Measurements from ENCODE around the gene CCDC159. TPM values are rescaled to one million over a fixed set of nuclear protein-coding genes. Genes with fewer than 3 reads are reported as not detected.

Gene CCDC159
- total RNA-seq, 1 donor from 2014 or later: 18.2 TPM

DNA sequence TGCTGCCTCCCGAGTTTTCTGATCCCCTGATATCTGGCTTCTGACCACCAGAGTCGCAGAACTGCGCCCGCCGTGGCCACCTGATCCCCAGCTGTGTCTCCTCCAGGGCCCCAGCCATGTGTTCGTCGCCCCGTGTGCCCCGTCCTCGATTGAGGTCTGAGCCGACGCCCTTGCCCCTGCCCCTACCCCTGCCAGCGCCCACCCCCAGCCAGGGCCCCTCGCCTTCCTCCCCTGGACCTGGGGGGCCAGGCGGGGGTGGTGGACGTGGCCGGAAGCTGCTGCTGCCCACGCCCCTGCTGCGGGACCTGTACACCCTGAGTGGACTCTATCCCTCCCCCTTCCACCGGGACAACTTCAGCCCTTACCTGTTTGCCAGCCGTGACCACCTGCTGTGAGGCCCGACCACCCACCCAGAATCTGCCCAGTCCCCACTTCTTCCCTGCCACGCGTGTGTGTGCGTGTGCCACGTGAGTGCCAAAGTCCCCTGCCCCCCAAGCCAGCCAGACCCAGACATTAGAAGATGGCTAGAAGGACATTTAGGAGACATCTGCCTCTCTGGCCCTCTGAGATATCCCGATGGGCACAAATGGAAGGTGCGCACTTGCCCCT lies 18.1 kb downstream of the CCDC159 start:
- intact Hi-C loops (cut with micrococcal nuclease): no loop called here

DNA sequence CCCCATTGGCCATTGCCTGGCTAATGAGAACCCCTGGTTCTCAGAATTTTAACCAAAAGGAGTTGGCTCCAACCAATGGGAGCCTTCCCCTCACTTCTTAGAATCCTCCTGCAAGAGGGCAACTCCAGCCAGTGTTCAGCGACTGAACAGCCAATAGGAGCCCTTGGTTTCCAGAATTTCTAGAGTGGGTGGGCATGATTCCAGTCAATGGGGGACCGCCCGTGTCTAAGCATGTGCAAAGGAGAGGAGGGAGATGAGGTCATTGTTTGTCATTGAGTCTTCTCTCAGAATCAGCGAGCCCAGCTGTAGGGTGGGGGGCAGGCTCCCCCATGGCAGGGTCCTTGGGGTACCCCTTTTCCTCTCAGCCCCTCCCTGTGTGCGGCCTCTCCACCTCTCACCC lies 18.6 kb downstream of the CCDC159 start:
- intact Hi-C loops (cut with micrococcal nuclease): no loop called here

DNA sequence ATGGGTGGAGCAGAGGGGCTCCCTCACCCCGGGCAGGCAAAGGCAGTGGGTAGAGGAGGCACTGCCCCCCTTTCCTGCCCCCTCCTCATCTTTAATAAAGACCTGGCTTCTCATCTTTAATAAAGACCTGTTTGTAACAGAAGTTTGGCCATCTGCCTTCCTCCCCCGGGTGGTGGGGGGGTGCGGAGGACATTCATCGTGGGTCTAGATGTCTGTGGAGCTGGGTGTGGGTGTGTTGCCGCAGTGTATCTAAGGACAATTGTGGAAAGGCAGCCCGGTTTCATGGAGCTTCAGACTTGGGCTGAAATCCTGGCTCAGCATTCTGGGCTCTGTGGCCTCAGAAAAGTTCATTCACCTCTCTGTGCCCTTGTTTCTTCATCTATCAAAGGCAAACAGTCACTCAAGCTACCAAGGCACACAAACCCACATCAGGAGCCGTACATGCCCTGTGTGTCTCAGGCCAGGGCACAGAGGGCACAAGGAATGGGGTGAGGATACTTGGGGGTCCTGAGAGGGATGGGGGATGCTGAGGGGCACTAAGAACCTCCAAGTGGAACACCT lies 19.3 kb downstream of the CCDC159 start:
- intact Hi-C loops (cut with micrococcal nuclease): no loop called here

DNA sequence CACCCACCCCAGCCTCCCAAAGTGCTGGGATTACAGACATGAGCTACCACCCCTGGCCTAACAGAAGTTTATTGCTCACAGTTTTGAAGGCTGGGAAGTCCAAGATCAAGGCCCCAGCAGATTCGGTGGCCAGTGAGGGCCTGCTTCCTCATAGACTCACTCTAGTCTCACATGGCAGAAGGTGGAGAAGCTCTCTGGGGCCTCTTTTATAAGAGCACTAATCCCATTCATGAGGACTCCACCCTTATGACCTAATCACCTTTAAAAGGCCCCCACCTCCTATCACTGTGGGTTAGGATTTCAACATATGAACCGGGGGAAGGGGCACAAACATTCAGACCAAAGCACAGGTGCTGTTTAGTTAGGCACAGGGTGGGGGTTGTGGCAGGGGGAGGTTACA lies 21.2 kb downstream of the CCDC159 start:
- intact Hi-C loops (cut with micrococcal nuclease): no loop called here

- intact Hi-C loops (cut with micrococcal nuclease): loop anchor here (10.0 kb wide), 1 partner anchor 946 kb away; the partner anchor contains the start of gene PDE4A
These were observed 24.4 kb downstream of the CCDC159 start for GRCh38 chr19:11370744-11371143.

- intact Hi-C loops (cut with micrococcal nuclease): loop anchor here (10.0 kb wide), 1 partner anchor 949 kb away; the partner anchor contains the start of gene PDE4A
These were observed 27.0 kb downstream of the CCDC159 start for GRCh38 chr19:11373166-11373884.

DNA sequence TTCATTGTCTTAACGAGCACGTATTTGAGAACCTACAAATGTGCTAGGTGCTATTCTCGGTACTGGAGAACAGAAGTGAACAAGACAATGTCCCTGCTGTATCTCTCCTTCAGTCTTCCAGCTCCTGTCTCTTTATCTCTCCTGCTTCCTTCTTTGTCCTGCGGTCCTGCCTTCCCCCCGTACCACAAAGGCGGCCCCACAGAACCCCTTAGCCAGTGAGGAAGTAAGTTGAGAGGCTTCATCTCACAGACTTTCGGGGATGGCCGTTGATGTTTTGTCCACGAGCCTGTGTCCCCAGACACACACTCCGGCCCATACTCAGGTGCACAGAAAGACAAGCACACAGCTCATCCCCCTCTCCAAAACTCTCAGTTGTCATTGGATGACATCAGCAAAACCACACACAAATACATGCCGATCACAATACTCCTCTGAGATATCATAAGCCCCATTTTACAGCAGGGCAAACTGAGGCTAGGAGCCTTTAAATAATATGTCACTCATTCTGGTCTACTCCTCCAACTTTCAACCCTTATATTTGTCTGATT lies 27.6 kb downstream of the CCDC159 start:
- intact Hi-C loops (cut with micrococcal nuclease): loop anchor here (1.0 to 10.0 kb wide), 8 partner anchors 8 to 949 kb away; partner anchors contain the start of genes CCDC159, ELOF1, LDLR and PDE4A

GRCh38 chr19:11374433-11375142 lies 28.3 kb downstream of the CCDC159 start, which contains the start of gene SWSAP1:
SWSAP1 (plus strand) TSS chr19:11374666; CDS start chr19:11374681, 15 bp downstream.
- intact Hi-C loops (cut with micrococcal nuclease): loop anchor here (1.0 to 10.0 kb wide), 15 partner anchors 8 to 1564 kb away; partner anchors contain the start of genes CALR, CCDC159, ECSIT and ELOF1

DNA sequence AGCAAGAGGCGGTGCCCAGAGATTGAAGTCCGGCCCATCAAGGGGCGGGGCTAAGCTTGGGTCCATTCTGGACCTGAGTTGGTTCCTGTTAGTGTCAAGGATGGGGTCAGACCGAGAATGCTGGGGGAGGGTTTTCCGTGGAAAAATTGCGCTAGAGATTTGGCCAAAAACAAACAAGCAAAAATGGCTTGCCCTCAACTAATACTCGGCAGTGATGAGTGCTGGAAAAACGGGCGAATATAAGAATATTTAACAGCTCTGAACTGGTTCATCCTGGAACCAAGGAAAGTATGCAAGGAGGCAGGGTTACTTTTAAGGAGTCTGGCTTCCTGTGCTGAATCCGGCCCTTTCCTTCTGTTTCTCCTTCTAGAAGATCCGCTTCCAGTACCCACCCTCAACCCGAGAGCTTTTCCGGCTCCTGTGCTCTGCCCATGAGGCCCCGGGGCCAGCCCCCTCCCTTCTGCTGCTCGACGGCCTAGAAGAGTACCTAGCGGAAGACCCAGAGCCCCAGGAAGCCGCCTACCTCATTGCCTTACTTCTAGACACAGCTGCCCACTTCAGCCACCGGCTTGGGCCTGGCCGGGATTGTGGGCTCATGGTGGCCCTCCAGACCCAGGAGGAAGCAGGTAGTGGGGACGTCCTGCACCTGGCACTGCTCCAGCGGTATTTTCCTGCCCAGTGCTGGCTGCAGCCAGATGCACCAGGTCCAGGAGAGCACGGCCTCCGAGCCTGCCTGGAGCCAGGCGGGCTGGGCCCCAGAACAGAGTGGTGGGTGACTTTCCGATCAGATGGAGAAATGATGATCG lies 29.0 kb downstream of the CCDC159 start:
- intact Hi-C loops (cut with micrococcal nuclease): loop anchor here (1.0 to 10.0 kb wide), 10 partner anchors 20 to 1563 kb away; partner anchors contain the start of genes CALR, ECSIT, ODAD3 and PDE4A

- intact Hi-C loops (cut with micrococcal nuclease): loop anchor here (10.0 kb wide), 1 partner anchor 952 kb away; the partner anchor contains the start of gene PDE4A
These were observed 30.9 kb downstream of the CCDC159 start for GRCh38 chr19:11377237-11377636.

GRCh38 chr19:11377756-11378155 lies 31.4 kb downstream of the CCDC159 start:
- intact Hi-C loops (cut with micrococcal nuclease): loop anchor here (10.0 kb wide), 1 partner anchor 953 kb away; the partner anchor contains the start of gene PDE4A

- intact Hi-C loops (cut with micrococcal nuclease): loop anchor here (10.0 kb wide), 1 partner anchor 954 kb away; the partner anchor contains the start of gene PDE4A
These were observed 32.2 kb downstream of the CCDC159 start for GRCh38 chr19:11378319-11379189.

- intact Hi-C loops (cut with micrococcal nuclease): loop anchor here (10.0 kb wide), 1 partner anchor 955 kb away; the partner anchor contains the start of gene PDE4A
These were observed 33.0 kb downstream of the CCDC159 start for GRCh38 chr19:11379269-11379845.

- intact Hi-C loops (cut with micrococcal nuclease): loop anchor here (2.0 to 10.0 kb wide), 3 partner anchors 99 to 955 kb away; partner anchors contain the start of gene PDE4A
These were observed 33.6 kb downstream of the CCDC159 start for GRCh38 chr19:11379857-11380350.

- intact Hi-C loops (cut with micrococcal nuclease): loop anchor here (1.0 to 5.0 kb wide), 10 partner anchors 26 to 201 kb away; partner anchors contain the start of genes CCDC159, ODAD3, PLPPR2 and PRKCSH
These were observed 34.6 kb downstream of the CCDC159 start for GRCh38 chr19:11380653-11381537.

GRCh38 chr19:11382898-11383705 lies 36.8 kb downstream of the CCDC159 start:
- intact Hi-C loops (cut with micrococcal nuclease): loop anchor here (1.0 to 5.0 kb wide), 2 partner anchors 9 to 199 kb away; partner anchors contain the start of gene SWSAP1
